Measurements from ENCODE around the gene ANXA6.

DNA sequence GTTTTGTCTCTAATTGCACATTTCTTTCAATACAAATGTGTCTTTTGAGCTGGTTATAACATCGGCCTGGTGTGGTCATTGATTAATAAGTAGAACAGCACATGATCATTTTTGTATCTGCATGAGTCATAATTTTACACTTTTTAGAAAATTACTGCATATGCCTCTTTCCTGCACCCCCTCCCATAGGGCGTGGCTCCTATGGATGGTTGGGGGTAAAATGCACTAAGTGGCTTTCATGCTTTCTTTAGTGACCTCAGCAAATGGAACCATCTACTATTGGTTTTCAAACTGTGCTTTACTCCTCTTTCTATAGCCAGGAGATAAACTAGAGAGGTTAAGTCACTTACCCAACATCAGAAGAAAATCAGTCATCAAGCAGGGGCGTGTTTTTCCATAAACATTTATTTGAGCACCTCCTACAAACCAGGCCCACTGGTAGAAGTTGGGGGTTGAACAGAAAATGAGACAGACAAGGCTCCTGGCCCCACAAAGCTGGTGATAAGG, 3.8 kb downstream of the ANXA6 start:
- TF ChIP-seq GATA2 (IDR thresholded peaks at IDR 0.05; ENCODE audit: low read depth, low read length) (no peak), GATA3 (IDR thresholded peaks at IDR 0.05; ENCODE audit: low read depth, low read length) (no peak)
